C4-2B (cell line): ENCODE measurements around the gene C17orf107.

Experiments used
- ZFX ChIP-seq: fragments of 450-650 bp; IDR thresholded peaks from 2 replicates; pipeline ENCODE4 v1.6.1; 2017
- TF ChIP-seq, protein P1 (sequence below): fragments of 450-650 bp; conservative IDR thresholded peaks from 2 replicates; pipeline ENCODE4 v1.5.1; 2017; ENCODE audit warnings: mild to moderate bottlenecking

GRCh38 chr17:4939796-4940554 is 40.6 kb downstream of the C17orf107 start, which contains the start of the genes RNF167 and SLC25A11:
- no peak for TF ChIP-seq ZFX
- TF ChIP-seq, protein P1, sequence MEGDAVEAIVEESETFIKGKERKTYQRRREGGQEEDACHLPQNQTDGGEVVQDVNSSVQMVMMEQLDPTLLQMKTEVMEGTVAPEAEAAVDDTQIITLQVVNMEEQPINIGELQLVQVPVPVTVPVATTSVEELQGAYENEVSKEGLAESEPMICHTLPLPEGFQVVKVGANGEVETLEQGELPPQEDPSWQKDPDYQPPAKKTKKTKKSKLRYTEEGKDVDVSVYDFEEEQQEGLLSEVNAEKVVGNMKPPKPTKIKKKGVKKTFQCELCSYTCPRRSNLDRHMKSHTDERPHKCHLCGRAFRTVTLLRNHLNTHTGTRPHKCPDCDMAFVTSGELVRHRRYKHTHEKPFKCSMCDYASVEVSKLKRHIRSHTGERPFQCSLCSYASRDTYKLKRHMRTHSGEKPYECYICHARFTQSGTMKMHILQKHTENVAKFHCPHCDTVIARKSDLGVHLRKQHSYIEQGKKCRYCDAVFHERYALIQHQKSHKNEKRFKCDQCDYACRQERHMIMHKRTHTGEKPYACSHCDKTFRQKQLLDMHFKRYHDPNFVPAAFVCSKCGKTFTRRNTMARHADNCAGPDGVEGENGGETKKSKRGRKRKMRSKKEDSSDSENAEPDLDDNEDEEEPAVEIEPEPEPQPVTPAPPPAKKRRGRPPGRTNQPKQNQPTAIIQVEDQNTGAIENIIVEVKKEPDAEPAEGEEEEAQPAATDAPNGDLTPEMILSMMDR: no peak
